T-helper 1 cell treated with Interleukin-12 subunit alpha and Interleukin-12 subunit beta and Interleukin-4 antibody, amounts not matched to agents 30 μg/mL and 1 μg/mL, for 36 hours (primary cell): Measurements from ENCODE around the gene CPPED1.

Experiments
- H3K27ac Mint-ChIP-seq: one replicate; pipeline ENCODE4 v1.8.0; 2021; ENCODE audit warnings: mild to moderate bottlenecking, mixed read lengths
- H3K27me3 Mint-ChIP-seq: one replicate; pipeline ENCODE4 v1.8.0; 2021; ENCODE audit warnings: low read depth, mixed read lengths
- H3K36me3 Mint-ChIP-seq: one replicate; pipeline ENCODE4 v1.8.0; 2021; ENCODE audit warnings: low read depth, mixed read lengths
- H3K4me1 Mint-ChIP-seq: one replicate; pipeline ENCODE4 v1.8.0; 2021; ENCODE audit warnings: low read depth, mixed read lengths
- H3K4me3 Mint-ChIP-seq: one replicate; pipeline ENCODE4 v1.8.0; 2021; ENCODE audit warnings: mild to moderate bottlenecking, moderate library complexity, mixed read lengths
- H3K9me3 Mint-ChIP-seq: one replicate; pipeline ENCODE4 v1.8.0; 2021; ENCODE audit warnings: mixed read lengths

CPPED1 gene

DNA sequence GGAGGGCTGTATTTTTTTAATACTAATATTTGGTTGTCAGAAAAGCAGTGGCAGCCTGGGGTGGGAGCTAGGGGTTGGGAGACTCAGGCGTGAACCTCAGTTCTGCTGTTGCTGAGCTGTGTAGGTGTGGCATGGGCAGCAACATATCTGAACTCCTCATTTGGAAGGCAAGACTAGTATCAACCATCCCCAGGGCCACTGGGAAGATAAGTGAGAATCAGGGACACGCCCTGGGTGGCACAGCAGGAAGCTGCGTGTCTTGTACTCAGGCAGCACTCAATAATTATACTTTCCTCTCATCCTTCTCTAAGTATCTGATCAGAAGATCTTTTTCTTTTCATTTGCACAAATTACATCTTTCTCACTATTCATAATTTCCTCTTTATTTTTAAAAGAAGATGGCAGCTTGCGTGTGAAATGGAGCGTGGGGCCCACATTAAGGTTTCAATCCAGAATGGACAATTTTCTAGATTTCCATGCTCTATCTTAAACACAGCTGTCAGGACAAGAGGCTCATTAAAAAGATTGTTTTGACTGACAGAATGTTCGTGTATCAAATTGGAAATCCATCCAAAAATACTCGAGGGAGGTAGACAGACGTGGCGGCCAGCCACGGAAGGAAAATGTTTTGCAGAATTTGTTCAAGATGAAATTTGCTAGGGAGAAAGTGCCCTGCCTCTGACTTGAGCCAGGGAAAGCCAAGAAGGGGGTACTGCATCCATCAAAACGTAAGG lies 121.1 kb downstream of the CPPED1 start:
- H3K36me3 Mint-ChIP-seq = no peaks in the 10 kb centered on the region
- peaks cover 4% of the 10 kb centered on the region for H3K4me1 Mint-ChIP-seq
- H3K27me3 Mint-ChIP-seq = peaks cover 4% of the 10 kb centered on the region
- no peaks in the 10 kb centered on the region for H3K9me3 Mint-ChIP-seq
- no peak overlapping the region for H3K27ac Mint-ChIP-seq
- H3K4me3 Mint-ChIP-seq = no peak overlapping the region

DNA sequence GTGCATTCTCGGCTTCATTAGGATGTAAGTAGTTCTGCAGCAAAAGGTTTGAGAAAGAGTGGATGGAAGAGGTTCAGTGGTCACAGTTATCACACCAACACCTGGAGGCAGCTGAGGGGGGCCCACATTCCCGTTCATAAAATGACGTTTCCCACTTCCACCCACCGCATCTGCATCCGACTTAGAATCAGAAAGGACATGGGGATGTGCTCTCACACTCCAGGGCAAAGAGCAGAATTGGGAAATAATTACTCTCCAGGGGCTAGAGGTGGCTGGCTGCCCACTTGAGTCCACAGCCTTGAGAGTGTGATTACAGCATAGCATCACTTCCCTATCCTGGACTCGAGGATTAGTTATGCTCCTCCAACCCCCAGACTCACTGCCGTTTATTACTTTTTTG lies 122.0 kb downstream of the CPPED1 start:
- no peak overlapping the region for H3K4me3 Mint-ChIP-seq
- peaks cover 3% of the 10 kb centered on the region for H3K36me3 Mint-ChIP-seq
- H3K4me1 Mint-ChIP-seq = peaks cover 14% of the 10 kb centered on the region
- H3K27me3 Mint-ChIP-seq = peaks cover 4% of the 10 kb centered on the region
- H3K9me3 Mint-ChIP-seq = no peaks in the 10 kb centered on the region
- no peak overlapping the region for H3K27ac Mint-ChIP-seq

DNA sequence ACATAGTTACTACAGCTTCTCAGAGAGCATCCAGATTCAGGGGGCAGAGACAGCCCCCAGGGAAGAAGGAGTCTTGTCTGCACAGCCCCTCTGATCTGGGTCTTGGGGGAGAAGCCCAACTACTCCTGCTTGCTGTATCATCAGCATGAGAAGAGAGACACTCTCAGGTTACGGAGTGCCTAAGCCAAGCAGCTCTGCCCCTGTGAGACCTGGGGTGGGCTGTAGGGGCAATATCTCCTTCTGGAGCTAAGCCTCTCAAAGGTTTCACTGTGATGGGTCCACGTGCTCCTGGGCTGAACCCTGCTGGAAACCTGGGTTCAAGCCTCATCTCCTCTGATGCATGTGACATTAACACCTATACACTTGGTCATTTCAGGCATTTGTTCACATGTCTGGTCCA lies 123.2 kb downstream of the CPPED1 start:
- H3K4me1 Mint-ChIP-seq = peaks cover 21% of the 10 kb centered on the region
- no peaks in the 10 kb centered on the region for H3K9me3 Mint-ChIP-seq
- peaks cover 4% of the 10 kb centered on the region for H3K27me3 Mint-ChIP-seq
- no peak overlapping the region for H3K4me3 Mint-ChIP-seq
- peaks cover 4% of the 10 kb centered on the region for H3K36me3 Mint-ChIP-seq
- H3K27ac Mint-ChIP-seq = no peak overlapping the region

DNA sequence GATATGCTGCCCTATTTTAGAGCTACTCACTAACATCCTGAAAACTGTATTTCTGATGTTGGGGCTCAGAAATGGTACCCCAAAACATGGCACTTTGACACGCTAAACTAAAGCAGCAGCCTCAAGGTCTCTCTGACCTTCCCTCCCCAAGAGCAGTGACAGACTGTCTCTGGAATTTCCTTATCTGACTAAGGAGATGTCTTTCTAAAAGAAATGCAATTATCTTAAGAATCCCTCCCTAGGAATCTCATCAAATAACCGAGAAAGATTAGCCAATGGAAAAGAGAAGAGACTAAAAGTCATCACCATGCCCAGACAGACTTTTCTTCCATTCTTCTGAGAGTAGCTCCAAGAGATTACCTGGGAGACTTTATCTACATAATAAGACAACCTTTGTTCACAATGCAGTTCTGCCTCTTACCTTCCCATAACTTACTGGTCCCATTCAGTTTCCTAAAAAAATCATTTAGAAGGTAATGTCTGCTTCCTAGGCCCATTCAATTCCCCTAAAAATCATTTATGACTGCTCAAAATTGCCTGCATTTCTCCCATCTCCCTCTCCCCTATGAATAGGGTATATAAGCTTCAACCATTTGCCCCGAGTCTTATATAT lies 123.9 kb downstream of the CPPED1 start:
- no peak overlapping the region for H3K27ac Mint-ChIP-seq
- H3K4me1 Mint-ChIP-seq = peaks cover 22% of the 10 kb centered on the region
- H3K9me3 Mint-ChIP-seq = no peaks in the 10 kb centered on the region
- peaks cover 4% of the 10 kb centered on the region for H3K36me3 Mint-ChIP-seq
- H3K4me3 Mint-ChIP-seq = no peak overlapping the region
- H3K27me3 Mint-ChIP-seq = peaks cover 4% of the 10 kb centered on the region

DNA sequence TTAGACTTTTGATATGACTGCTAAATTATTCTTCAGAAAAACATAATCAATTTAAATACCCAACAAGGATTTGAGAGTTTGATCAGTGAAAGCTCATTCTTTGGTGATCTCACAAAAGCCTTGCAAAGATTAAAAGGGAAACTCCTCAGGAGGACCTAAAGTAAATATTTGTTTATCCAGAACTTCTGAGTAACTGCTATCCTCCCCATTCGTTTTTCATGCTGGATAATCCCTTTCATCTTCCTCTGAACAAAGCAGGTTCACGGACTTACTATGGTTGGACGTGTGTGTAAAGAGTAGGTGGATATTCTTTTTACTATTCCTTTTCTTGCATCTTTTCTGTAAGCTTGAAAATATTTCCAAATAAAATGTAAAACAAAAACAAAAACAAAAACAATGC lies 124.7 kb downstream of the CPPED1 start:
- Mint-ChIP-seq H3K27me3 (peaks cover 4% of the 10 kb centered on the region), H3K27ac (no peak overlapping the region), H3K4me1 (peaks cover 22% of the 10 kb centered on the region), H3K36me3 (peaks cover 4% of the 10 kb centered on the region), H3K9me3 (no peaks in the 10 kb centered on the region), H3K4me3 (no peak overlapping the region)

DNA sequence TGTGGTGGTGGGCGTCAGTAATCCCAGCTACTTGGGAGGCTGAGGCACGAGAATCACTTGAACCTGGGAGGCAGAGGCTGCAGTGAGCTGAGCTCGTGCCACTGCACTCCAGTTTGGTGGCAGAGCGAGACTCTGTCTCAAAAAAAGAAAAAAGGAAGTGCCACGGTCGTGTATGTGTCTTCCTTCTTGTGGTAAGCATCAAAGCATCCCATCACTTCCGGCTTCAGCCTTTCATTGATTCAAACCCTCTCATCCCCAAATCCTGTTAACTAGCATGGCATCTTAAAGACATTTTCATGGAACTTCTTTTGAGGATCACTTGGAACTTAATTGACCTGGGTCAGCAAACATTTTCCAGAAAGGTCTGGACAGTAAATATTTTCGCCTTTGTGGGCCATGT lies 126.2 kb downstream of the CPPED1 start:
- Mint-ChIP-seq H3K27ac (peak overlapping the region; percentile 2), H3K36me3 (peaks cover 4% of the 10 kb centered on the region), H3K27me3 (no peaks in the 10 kb centered on the region), H3K4me1 (peaks cover 22% of the 10 kb centered on the region), H3K9me3 (no peaks in the 10 kb centered on the region), H3K4me3 (no peak overlapping the region)

DNA sequence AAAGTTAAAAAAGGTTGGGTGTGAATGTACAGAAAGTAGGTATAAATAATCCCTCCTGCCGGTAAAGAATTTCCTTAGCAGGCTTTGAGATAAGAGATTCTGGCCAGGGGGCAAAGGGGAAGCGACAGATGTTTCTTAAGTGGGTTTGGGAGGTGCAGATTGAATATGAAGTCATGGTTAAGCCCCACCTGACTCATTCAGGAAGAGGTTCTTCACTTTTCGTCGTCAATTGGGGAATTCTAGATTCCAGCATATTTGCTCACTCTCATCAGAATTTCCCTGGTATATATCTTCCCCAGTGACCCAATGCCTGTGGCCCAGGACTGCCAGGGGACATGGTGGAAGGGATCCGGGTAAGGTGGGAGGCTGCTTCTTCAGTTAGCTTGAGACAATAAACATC lies 127.8 kb downstream of the CPPED1 start:
- Mint-ChIP-seq H3K4me1 (peaks cover 22% of the 10 kb centered on the region), H3K27ac (no peak overlapping the region), H3K27me3 (no peaks in the 10 kb centered on the region), H3K4me3 (no peak overlapping the region), H3K36me3 (peaks cover 4% of the 10 kb centered on the region), H3K9me3 (no peaks in the 10 kb centered on the region)

DNA sequence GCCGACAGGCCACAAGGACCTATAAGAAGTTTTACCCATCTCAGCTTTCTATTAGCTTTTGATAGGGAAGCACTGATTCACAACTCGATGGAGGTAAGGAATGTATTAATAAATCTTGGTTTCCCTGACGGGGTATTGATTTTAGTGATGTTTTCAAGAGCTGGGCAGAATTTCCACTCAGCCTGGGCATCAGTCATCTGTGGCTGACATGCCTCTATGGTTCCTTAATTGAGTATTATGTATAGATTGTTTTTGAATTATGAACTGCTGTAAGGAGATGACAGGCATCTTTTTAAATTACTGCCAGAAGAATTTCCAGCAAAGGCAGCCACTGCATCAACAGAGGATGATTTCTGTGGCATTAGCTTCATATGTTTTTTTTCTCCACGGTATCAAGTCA lies 128.6 kb downstream of the CPPED1 start:
- Mint-ChIP-seq H3K4me1 (peaks cover 22% of the 10 kb centered on the region), H3K36me3 (peaks cover 5% of the 10 kb centered on the region), H3K27ac (no peak overlapping the region), H3K4me3 (no peak overlapping the region), H3K9me3 (peaks cover 3% of the 10 kb centered on the region), H3K27me3 (no peaks in the 10 kb centered on the region)

DNA sequence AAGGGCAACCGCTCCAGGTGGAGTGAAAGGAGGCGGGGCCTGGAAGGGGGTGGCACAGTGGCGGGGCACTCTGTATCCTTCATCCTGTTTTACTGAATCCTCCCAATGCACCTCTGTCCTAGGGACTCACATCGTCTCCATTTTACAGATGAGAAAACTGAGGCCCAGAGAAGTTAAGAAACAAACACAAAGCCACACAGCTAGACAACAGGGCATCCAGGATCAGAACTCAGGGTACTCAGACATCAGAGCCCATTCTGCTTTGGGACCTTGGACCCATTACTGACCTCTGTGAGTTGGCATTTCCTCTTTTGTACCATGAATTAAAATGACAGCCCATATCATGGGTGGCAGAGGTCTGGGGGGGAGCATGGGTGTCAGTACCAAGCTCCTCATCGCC lies 129.2 kb downstream of the CPPED1 start:
- Mint-ChIP-seq H3K4me1 (peaks cover 22% of the 10 kb centered on the region), H3K4me3 (no peak overlapping the region), H3K27ac (no peak overlapping the region), H3K9me3 (peaks cover 3% of the 10 kb centered on the region), H3K27me3 (no peaks in the 10 kb centered on the region), H3K36me3 (peaks cover 5% of the 10 kb centered on the region)

DNA sequence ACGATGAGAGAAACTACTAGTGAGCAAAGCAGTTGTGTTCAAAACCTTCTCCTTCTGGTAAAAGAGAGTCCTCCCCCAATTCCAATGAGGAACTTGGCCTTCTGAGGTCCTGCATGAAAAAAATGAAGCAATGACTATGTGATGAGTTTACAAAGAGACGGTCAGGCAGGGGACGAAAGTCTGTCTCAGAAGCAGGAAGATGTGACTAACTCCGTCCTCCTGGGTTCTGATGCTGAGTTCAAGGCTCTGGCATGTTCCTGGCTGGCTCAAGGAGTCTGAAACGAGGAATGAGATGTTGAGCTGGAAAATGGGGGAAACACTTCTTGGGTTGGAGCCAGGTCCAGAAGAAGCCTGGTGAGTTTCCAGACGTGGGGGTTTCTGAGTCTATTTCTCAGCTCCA lies 129.6 kb downstream of the CPPED1 start:
- Mint-ChIP-seq H3K27me3 (no peaks in the 10 kb centered on the region), H3K27ac (no peak overlapping the region), H3K4me1 (peaks cover 22% of the 10 kb centered on the region), H3K9me3 (peaks cover 8% of the 10 kb centered on the region), H3K4me3 (no peak overlapping the region), H3K36me3 (peaks cover 5% of the 10 kb centered on the region)

DNA sequence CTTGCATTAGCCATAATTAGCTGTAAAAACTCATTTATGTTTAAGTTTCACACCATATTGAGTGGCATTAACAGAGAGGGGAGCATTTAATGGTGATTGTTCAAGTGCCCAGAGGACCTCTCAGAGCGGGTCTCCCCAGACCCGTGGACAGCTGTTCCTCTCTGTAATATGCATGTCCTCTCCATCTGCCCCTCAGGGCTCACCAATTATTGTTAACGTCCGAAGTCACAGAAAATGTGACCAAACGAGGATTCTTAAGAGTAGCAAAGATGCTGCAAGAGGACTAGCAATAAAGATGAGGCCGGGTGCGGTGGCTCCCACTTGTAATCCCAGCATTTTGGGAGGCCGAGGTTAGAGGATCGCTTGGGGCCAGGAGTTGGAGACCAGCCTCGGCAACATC lies 130.2 kb downstream of the CPPED1 start:
- peaks cover 5% of the 10 kb centered on the region for H3K36me3 Mint-ChIP-seq
- peaks cover 13% of the 10 kb centered on the region for H3K9me3 Mint-ChIP-seq
- H3K4me3 Mint-ChIP-seq = no peak overlapping the region
- H3K27ac Mint-ChIP-seq = no peak overlapping the region
- H3K27me3 Mint-ChIP-seq = no peaks in the 10 kb centered on the region
- H3K4me1 Mint-ChIP-seq = peaks cover 22% of the 10 kb centered on the region

DNA sequence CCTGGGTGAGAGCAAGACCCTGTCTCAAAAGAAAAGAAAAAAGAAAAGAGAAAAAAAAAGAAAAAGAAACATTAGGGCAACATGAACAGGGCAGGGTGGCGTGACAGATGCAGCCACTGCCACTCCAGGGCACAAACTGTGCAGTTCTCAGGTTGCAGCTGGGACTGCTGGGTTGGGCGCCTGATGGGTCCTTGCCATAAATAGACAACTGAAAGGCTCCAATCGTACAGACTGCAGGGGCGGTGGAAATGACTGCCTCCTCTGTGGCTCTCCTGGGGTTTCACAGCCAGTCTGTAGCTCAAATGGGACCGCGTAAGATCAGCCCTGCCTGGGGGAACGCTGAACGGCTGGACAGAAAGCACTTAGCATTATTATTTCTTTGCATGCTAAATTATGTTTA lies 130.7 kb downstream of the CPPED1 start:
- Mint-ChIP-seq H3K4me3 (no peak overlapping the region), H3K4me1 (peaks cover 22% of the 10 kb centered on the region), H3K9me3 (peaks cover 17% of the 10 kb centered on the region), H3K27ac (no peak overlapping the region), H3K27me3 (no peaks in the 10 kb centered on the region), H3K36me3 (peaks cover 5% of the 10 kb centered on the region)

DNA sequence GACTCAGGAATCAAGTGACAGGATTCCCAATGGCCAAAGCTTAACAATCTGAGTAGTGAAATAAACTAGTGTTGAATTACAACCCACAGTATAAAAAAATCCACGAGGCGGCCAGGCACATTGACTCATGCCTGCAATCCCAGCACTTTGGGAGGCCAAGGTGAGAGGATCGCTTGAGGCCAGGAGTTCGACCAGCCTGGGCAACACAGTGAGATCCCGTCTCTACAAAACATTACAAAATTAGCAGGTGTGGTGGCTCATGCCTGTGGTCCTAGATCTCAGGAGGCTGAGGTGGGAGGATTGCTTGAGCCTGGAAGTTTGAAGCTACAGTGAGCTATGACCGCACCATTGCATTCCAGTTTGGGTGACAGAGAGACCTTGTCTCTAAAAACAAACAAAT lies 133.8 kb downstream of the CPPED1 start:
- H3K9me3 Mint-ChIP-seq = peaks cover 37% of the 10 kb centered on the region
- peaks cover 8% of the 10 kb centered on the region for H3K36me3 Mint-ChIP-seq
- no peak overlapping the region for H3K27ac Mint-ChIP-seq
- no peaks in the 10 kb centered on the region for H3K27me3 Mint-ChIP-seq
- no peaks in the 10 kb centered on the region for H3K4me1 Mint-ChIP-seq
- H3K4me3 Mint-ChIP-seq = no peak overlapping the region

DNA sequence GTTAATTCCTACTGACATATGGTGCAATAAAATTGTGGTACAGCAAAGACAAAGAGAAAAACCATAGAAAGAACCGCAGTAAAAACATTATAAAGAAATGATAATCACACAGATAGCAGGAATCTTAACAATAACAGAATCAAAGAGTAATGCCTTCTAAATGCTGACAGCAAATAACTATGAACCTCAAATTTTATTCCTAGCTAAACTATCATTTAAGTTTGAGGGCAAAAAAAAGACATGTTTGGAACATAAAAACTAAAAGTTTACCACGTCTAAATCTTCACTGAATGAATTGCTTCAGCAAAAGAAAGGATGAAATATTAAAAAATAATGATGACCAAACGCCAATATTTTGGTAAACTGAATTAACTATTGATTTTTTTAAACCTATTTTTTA lies 135.8 kb downstream of the CPPED1 start:
- no peaks in the 10 kb centered on the region for H3K4me1 Mint-ChIP-seq
- H3K4me3 Mint-ChIP-seq = no peak overlapping the region
- H3K9me3 Mint-ChIP-seq = peaks cover 44% of the 10 kb centered on the region
- peaks cover 14% of the 10 kb centered on the region for H3K36me3 Mint-ChIP-seq
- no peak overlapping the region for H3K27ac Mint-ChIP-seq
- no peaks in the 10 kb centered on the region for H3K27me3 Mint-ChIP-seq

DNA sequence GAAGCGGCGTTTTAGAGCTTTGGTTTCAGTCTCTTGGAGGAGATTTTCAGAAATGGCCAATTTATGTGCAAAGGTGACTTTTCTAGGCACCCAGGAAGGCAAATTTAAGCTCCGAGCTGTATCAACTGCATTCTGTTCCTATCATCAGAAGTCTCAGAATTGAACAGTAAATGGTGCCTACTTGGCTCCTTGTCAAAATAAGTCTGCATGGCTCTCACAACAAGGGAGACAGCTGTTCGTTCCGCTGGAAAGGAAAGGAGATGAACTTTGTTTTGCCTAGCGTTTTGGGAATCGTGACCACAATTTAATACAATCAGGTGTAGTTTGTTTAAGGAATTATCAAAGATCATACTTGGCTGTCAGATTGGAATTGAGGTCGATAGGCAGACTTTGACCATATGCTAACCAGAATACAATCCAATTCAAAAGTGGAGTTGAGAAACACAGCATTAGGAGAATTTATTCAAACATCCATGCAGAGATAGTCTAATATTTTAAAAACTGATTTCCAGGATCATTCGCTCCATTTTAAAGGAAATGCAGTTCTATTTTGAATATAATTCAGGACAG lies 139.4 kb downstream of the CPPED1 start:
- no peaks in the 10 kb centered on the region for H3K27me3 Mint-ChIP-seq
- H3K27ac Mint-ChIP-seq = no peak overlapping the region
- no peaks in the 10 kb centered on the region for H3K4me1 Mint-ChIP-seq
- H3K36me3 Mint-ChIP-seq = peaks cover 18% of the 10 kb centered on the region
- peaks cover 42% of the 10 kb centered on the region for H3K9me3 Mint-ChIP-seq
- no peak overlapping the region for H3K4me3 Mint-ChIP-seq
